ENCODE data around the gene TUSC2.

The TUSC2 gene

DNA sequence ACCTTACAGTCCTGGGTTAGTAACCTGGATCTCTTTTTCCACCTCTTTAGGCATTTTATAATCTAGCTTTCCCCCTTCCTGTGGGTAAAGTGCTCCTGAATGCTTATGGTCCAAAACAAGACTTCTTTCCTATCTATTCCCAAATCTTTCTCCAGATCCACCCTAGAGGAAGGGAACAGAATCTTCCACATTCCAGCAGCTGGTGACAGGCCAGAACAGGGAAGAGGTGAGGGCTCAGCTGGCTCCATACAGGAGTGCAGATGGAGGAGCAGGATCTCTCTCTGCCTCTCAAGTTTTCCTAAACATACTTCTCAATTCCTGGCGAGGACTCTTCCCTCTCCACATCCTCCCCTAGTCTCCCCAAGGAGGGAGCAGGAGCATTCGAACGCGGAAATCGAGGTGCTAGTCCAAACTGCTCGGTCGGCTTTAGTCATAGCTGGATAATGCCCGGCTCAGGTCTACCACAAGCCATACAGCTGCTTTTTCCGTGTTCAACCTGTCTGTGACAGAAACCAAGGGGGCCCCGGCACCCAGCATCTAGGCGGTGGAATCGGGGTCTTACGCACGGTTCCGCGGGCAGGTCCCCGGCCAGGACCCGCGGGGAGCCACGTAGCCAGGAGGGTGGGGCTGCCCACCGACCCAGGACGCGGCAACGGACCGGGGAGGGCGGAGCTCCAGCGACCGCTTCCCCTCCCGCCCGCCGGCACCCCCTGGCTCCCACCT, 8.6 kb upstream of the TUSC2 start:
- H3K9me3 Mint-ChIP-seq = no peaks in the 10 kb centered on the region
- H3K4me3 Mint-ChIP-seq = peak overlapping the region; percentile 78
- peaks cover 90% of the 10 kb centered on the region for H3K36me3 Mint-ChIP-seq (ENCODE audit: low read depth)
- H3K27me3 Mint-ChIP-seq = no peaks in the 10 kb centered on the region
- peak overlapping the region; percentile 96 for H3K27ac Mint-ChIP-seq
- peaks cover 51% of the 10 kb centered on the region for H3K4me1 Mint-ChIP-seq (ENCODE audit: low read depth)
- intact Hi-C loops (cut with micrococcal nuclease) = loop anchor here (1.0 to 5.0 kb wide), 3 partner anchors 8 to 99 kb away; partner anchors contain the start of genes GNAI2, IFRD2 and TUSC2

DNA sequence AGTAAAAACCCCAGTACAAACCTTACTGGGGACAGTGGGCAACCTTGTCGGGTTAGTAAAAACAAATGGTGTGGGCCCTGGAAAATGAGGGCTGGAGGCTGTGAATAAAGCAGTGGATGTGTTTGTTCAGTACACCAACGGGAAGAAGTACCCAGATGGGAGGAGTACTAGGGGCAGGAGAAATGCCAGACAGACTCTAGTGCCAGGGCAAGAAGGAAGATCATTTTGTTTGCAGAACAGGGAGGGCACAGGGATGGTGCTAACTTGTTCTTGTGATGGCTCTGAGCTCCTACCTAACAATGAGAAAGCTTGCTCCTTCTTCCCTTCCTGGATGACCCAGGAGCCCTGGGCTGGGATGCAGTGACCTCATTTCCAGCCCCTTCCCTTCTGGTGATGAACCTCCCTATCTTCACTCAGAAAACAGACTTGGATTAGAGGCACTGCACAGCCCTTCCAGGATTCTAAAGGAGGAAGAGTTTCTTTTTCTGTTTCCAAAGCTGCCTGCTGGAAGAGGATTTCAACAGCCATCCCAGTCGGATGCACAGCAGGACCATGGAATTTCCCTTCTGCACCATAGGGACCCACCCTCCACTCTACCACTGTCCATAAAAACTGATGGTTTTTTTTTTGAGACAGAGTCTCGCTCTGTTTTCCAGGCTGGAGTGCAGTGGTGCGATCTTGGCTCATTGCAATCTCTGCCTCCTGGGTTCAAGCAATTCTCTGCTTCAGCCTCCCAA, 6.5 kb upstream of the TUSC2 start:
- Mint-ChIP-seq H3K36me3 (ENCODE audit: low read depth) (peaks cover 99% of the 10 kb centered on the region), H3K27ac (peak overlapping the region; percentile 59)
- intact Hi-C loops (cut with micrococcal nuclease) = loop anchor here (5.0 kb wide), 1 partner anchor 97 kb away; the partner anchor contains the start of gene GNAI2

DNA sequence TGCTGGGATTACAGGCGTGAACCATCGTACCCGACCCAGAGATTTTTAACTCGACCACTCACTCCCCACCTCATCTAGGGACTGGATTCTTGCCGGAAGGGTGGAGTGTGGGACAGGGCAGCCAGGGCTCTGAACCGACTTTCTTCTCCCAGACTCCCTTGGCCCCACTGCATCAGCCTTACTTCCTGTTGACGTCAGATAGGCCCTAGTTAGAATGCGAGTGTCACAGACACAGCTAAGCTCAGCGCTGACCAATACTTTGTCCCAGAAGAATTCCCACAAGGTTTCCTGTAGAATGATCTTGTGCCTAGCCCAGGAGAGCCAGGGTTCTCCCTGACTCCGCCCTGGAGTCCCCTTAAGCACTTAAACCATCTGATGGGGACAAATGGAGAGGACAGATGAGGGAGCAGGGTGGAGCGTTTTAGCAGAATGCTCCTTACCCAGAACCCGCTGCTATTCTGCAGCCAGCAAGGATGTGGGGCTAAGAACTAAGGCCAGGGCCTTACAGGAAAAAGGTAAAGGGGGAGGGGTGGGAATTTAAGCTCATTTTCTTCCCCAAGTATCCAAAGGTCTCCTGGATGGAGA, 5.8 kb upstream of the TUSC2 start:
- H3K27ac Mint-ChIP-seq = peak overlapping the region; percentile 59
- H3K4me3 Mint-ChIP-seq = no peak overlapping the region
- intact Hi-C loops (cut with micrococcal nuclease) = no loop called here
- H3K9me3 Mint-ChIP-seq = no peaks in the 10 kb centered on the region
- H3K4me1 Mint-ChIP-seq (ENCODE audit: low read depth) = peaks cover 55% of the 10 kb centered on the region
- H3K36me3 Mint-ChIP-seq (ENCODE audit: low read depth) = peaks cover 99% of the 10 kb centered on the region
- no peaks in the 10 kb centered on the region for H3K27me3 Mint-ChIP-seq

More for the DNA sequence above, 6.5 kb upstream of the TUSC2 start:
- H3K4me3 Mint-ChIP-seq = no peak overlapping the region
- H3K9me3 Mint-ChIP-seq = no peaks in the 10 kb centered on the region
- no peaks in the 10 kb centered on the region for H3K27me3 Mint-ChIP-seq
- peaks cover 57% of the 10 kb centered on the region for H3K4me1 Mint-ChIP-seq (ENCODE audit: low read depth)

DNA sequence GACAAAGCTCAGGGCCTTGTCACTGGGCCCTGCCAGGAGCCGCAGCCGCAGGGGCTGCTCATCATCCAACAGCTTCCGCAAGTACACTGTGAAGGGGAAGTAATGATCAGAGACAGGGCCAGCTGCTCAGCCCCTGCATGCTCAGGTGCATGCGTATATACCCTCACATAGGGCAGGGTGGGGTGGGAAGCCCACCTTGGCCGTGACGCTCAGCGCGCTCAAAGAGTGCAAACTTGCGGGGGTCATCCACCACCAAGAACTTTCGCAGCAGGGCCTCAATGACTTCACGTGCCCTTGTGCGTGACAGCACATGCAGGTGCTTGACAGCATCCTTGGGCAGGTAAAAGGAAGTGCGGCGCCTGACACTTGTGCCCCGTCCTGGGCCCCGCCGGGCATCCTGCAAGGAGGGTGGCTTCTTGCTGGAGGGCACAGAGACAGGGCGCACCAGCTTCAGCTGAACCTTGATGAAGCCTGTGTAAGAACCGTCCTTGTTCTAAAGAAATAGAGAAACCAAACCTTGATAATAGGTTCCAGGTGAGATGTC, 3.4 kb upstream of the TUSC2 start:
- no peaks in the 10 kb centered on the region for H3K9me3 Mint-ChIP-seq
- no peak overlapping the region for H3K27ac Mint-ChIP-seq
- H3K4me3 Mint-ChIP-seq = no peak overlapping the region
- H3K36me3 Mint-ChIP-seq (ENCODE audit: low read depth) = peaks cover 88% of the 10 kb centered on the region
- peaks cover 55% of the 10 kb centered on the region for H3K4me1 Mint-ChIP-seq (ENCODE audit: low read depth)
- no peaks in the 10 kb centered on the region for H3K27me3 Mint-ChIP-seq
- intact Hi-C loops (cut with micrococcal nuclease) = no loop called here

DNA sequence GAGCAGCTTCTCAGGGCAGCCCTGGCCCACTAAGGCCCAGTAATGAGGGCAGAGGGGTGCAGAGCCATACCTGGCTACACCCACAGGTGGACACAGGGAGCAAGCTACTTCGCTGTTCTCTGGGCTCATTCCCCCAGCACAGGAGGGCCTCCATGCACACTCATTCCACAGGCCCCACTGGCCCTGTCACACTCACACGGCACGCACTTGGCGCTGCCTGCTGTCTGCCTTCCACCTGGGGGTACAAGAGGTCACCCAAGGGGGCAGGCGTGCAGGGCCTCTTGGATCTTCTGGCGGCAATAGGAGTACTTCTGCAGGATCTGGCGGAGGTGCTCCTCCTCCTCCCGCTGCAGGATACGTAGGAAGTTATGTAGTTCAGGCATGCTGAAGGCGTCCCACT, 2.3 kb upstream of the TUSC2 start:
- peaks cover 88% of the 10 kb centered on the region for H3K36me3 Mint-ChIP-seq (ENCODE audit: low read depth)
- H3K4me3 Mint-ChIP-seq = no peak overlapping the region
- H3K27me3 Mint-ChIP-seq = no peaks in the 10 kb centered on the region
- intact Hi-C loops (cut with micrococcal nuclease) = no loop called here
- no peak overlapping the region for H3K27ac Mint-ChIP-seq
- no peaks in the 10 kb centered on the region for H3K9me3 Mint-ChIP-seq
- H3K4me1 Mint-ChIP-seq (ENCODE audit: low read depth) = peaks cover 55% of the 10 kb centered on the region

DNA sequence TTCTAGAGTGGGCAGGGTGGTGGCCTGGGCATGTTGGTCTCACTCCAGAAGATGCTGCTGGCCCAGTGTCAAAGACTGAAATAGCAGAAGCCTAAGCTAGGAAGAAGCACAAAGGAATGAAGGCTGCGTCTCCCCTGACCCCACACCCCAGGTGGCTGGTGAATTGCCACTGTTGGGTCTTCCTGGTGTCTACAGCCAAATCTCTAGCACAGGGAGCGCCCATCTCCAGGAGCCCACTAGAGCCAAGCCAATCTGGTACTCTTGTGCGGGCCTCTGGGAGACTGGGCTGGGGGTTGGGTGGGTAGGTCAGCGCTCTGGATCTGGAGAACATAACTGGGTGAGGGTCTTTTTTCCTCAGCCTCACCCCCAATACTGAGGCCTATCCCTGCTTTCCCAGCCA, 894 bp downstream of the TUSC2 start:
- Mint-ChIP-seq H3K27ac (peak overlapping the region; percentile 76), H3K4me3 (peak overlapping the region; percentile 75), H3K4me1 (ENCODE audit: low read depth) (peaks cover 71% of the 10 kb centered on the region), H3K36me3 (ENCODE audit: low read depth) (peaks cover 61% of the 10 kb centered on the region), H3K27me3 (no peaks in the 10 kb centered on the region), H3K9me3 (no peaks in the 10 kb centered on the region)
- intact Hi-C loops (cut with micrococcal nuclease) = no loop called here

DNA sequence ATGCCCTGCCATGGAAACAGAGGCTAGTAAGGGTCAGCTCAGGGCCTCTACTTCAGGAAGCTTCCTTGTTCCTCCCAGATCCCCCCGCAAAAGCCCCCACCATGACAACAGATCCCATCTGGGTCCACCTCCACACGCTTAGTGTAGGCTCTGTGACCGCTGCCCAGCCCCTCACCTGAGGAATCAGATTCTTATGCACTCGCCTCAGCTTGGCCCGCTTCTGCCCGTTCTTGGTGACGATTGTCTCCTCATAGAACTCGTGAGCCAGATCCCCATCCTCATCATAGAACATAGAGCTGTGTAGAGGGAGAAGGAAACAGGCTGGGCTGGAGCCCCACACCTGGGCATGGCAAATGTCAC, 1.9 kb downstream of the TUSC2 start:
- no peaks in the 10 kb centered on the region for H3K9me3 Mint-ChIP-seq
- H3K36me3 Mint-ChIP-seq (ENCODE audit: low read depth) = peaks cover 51% of the 10 kb centered on the region
- no peak overlapping the region for H3K4me3 Mint-ChIP-seq
- H3K4me1 Mint-ChIP-seq (ENCODE audit: low read depth) = peaks cover 71% of the 10 kb centered on the region
- intact Hi-C loops (cut with micrococcal nuclease) = no loop called here
- H3K27me3 Mint-ChIP-seq = no peaks in the 10 kb centered on the region
- H3K27ac Mint-ChIP-seq = peak overlapping the region; percentile 97

DNA sequence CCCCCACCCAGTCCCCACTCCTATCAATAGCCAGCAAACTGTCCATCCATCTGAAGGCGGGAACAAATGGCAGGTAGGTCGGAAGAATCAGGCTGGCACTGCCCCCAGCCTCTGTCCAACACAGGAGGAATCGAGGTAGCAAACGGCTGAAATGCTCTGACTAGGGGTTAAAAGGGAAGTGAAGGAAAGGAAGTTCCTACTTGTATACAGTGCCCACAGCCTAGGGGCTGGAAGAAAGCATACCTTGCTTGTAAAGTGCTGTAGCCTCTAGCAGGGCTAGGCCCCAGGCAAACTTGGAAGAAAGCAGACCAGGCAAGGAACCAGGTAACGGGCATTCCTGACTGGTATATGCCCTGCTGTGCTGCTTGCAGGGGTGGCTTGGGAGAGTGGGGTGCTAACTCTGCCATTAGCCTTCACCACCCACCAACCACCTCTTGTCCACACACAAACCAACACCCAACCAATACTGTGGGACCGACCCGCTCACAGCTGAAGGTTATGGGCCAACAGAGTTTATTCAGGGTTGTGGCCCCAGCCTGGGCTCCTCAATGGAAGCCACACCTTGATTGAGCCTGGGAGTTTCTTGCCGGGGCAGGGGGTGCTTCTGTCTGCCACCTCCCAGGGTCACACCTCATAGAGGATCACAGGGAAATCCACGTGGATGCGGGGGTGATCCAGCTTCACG, 2.4 kb downstream of the TUSC2 start:
- Mint-ChIP-seq H3K4me3 (no peak overlapping the region), H3K27me3 (no peaks in the 10 kb centered on the region), H3K27ac (peak overlapping the region; percentile 97), H3K36me3 (ENCODE audit: low read depth) (peaks cover 47% of the 10 kb centered on the region), H3K4me1 (ENCODE audit: low read depth) (peaks cover 70% of the 10 kb centered on the region), H3K9me3 (no peaks in the 10 kb centered on the region)
- intact Hi-C loops (cut with micrococcal nuclease) = no loop called here

DNA sequence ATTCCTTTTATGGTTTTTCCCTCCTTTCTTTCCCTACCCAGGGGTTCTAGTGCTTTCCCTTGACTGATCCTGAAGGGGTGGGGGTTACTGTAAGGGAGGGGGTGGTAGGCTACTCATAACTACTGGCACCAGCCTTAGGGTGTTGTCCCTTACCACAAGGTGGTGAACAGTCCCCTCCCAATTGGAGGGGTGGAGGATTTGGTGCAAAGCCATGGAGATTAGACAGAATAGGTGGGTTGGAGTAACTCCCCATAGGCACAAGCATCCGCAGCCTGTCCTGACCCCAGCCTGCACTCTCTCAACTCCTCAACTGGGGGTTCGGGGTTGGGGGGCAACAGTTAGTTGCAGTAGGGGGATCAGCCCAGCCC, 2.9 kb downstream of the TUSC2 start:
- Mint-ChIP-seq H3K27ac (peak overlapping the region; percentile 97), H3K4me3 (no peak overlapping the region), H3K36me3 (ENCODE audit: low read depth) (peaks cover 47% of the 10 kb centered on the region), H3K4me1 (ENCODE audit: low read depth) (peaks cover 70% of the 10 kb centered on the region), H3K27me3 (no peaks in the 10 kb centered on the region), H3K9me3 (no peaks in the 10 kb centered on the region)
- intact Hi-C loops (cut with micrococcal nuclease) = no loop called here

DNA sequence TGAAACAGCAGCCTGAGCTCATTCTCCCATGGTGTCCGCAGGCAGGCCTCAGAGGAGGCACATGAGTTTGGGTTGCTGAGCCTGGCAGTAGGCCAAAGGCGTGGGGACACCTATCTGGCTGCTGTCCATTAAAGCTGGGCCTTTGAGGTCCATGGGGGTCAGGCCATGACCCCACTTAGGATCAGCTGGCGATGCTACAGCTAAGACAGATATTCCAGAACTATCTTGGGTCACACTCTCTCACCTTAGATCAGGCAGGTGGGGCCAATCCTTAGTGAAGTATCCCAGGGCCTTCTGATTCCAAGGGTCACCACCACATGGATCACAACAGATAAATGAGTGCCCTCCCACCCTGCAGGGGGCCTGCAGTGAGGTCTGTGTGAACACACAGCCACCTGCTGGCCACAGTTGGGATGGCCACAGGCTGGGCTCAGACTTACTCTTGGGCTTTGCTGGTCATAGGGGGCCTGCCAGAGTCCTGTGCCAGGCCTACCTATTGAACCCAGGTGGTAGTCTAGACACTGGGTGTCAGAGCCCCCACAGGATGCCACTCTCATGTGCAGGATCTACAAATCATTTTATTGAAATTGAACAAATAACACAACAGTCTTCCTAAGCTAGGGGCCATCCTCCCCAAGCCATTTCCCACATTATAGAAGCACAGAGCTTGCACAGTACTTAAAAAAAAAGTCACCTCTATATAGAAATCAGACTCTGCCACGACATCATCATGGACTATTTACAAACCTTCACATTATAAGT, 3.5 kb downstream of the TUSC2 start:
- H3K27me3 Mint-ChIP-seq = no peaks in the 10 kb centered on the region
- no peaks in the 10 kb centered on the region for H3K9me3 Mint-ChIP-seq
- peak overlapping the region; percentile 97 for H3K27ac Mint-ChIP-seq
- peaks cover 47% of the 10 kb centered on the region for H3K36me3 Mint-ChIP-seq (ENCODE audit: low read depth)
- H3K4me3 Mint-ChIP-seq = no peak overlapping the region
- intact Hi-C loops (cut with micrococcal nuclease) = loop anchor here (1.0 kb wide), 1 partner anchor 50 kb away; no protein-coding TSS in a partner anchor
- H3K4me1 Mint-ChIP-seq (ENCODE audit: low read depth) = peaks cover 70% of the 10 kb centered on the region

DNA sequence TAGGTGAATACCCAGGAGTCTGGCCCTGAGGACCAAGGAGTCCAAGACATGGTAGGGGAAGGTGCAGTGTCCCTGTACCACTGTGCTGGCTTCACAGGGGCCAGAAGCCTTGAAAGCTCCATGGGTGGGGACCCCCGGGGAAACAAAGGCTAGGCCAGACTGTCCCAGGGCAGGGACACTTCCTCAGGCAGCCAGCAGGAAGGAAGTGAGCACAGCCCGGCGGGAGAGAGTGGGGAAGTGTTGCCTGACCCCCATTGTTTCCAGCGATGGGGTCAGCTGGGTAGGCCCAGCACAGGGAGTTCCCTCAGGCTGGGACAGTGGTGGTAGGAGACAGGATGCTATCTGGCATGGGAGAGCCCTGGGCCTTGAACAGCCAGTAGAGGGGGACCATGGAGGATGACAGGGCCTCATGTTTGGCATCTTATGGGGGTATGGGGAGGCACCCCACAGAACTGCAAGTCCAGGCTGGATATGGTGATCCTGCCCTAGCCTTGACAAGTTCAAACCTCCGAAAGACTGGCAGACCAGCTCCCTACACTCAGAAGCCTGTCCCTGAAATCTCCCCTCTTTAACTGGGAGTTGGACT, 4.3 kb downstream of the TUSC2 start:
- Mint-ChIP-seq H3K27me3 (no peaks in the 10 kb centered on the region), H3K4me1 (ENCODE audit: low read depth) (peaks cover 75% of the 10 kb centered on the region), H3K27ac (peak overlapping the region; percentile 97), H3K4me3 (no peak overlapping the region), H3K9me3 (no peaks in the 10 kb centered on the region), H3K36me3 (ENCODE audit: low read depth) (peaks cover 47% of the 10 kb centered on the region)
- intact Hi-C loops (cut with micrococcal nuclease) = loop anchor here (1.0 kb wide), 1 partner anchor 49 kb away; no protein-coding TSS in a partner anchor

DNA sequence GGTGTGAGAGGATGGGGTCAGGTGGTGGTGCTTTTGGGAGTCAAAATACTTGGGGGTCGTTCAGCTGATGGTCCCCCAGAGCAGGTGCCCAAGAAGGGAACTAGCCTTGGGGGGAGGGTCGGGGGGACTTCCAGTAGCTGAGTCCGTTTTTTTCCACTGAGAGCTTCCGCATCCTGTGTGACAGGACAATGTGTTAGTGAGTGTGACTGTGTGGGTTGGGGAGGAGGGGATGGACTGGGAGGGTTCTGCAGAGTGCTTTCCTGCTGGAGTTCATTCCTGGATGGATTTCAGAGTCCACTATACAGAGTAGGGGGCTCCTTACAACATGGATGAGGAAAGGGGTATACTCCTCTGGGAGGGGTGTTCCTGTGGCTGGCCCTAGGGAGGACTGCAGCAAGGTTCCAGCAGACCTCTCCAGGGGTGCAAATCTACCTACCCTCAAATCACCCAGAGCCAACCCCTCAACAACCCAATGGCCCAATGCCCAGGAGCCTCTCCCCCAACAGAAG, 4.9 kb downstream of the TUSC2 start:
- Mint-ChIP-seq H3K36me3 (ENCODE audit: low read depth) (peaks cover 51% of the 10 kb centered on the region), H3K27me3 (no peaks in the 10 kb centered on the region), H3K4me3 (peak overlapping the region; percentile 78), H3K9me3 (no peaks in the 10 kb centered on the region), H3K27ac (peak overlapping the region; percentile 97), H3K4me1 (ENCODE audit: low read depth) (peaks cover 81% of the 10 kb centered on the region)
- intact Hi-C loops (cut with micrococcal nuclease) = no loop called here
